Measurements from ENCODE around the gene SYK.
"Not testable (repeated sequence)": the region's sequence is repeated elsewhere in the genome, so short reads cannot be mapped to it uniquely, and the experiment has no call there.

SYK gene

DNA sequence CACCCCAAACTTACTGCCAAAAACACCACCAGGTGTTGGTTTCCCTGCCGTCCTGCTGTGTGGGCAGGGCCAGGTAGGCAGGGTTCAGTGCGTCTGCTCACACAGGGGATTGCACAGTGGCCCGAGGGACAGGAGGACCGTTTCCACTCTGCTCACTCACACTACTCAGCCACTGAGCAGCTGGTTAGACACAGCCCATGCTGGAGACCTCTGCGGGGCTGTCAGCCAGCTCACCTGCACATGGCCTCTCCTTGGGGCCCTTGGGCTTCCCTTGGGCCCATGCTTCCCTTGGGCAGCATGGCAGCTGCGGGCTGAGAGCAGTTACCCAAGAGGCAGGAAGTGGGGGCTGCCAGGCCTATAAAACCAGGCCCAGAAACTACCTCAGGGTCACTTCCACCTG is 79.0 kb downstream of the SYK start:
- no peak for DNase-seq (ENCODE audit: low spot score)

DNA sequence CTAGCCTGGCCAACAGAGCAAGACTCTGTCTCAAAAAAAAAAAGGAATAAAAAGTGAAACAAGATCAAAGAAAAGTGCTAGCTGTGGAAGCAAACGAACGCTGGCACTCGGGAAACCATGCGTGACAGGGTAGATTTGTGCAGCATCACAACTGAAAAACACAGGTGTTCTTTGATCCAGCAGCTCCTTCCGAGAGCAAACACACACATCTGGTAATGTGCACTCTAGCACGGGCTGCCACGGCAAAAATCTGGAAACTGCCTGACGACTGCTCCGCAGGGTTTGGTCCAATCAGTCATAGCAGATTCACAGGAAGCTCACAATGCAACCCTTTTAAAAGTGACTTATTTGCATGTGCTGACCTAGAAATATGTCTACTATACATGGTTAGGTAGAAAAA is 80.0 kb downstream of the SYK start:
- no peak for DNase-seq (ENCODE audit: low spot score)

DNA sequence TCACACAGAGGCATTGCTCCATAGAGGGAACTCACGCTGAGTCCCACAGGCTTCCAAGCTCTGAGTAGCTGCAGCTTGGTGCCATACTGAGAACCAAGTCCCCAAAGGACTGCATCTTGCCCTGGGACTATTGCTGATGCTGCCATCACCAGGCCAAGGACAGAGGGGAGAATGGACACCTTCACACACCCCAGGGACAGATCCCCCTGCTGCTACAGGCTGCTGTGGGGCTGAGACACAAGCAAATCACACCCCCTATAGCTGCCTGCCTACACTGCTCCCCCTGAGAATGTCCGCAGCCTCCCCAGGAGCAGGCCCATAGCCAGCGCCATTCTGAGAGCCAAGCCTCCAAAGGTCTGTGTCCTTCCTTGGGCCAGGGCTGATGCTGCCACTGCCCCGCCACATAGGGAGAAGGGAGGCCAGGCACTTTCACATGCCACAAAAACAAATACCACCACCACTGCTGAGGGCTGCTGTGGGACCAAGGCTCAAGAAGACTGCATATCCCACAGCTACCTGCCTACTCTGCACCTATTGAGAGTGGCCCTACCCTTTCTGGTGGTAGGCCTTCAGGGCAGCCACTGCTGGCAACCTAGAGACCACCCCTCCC is 81.5 kb downstream of the SYK start:
- DNase-seq (ENCODE audit: low spot score), result no peak

- DNase-seq (ENCODE audit: low spot score), result no peak
These were observed 82.0 kb downstream of the SYK start for GRCh38 chr9:90883661-90884060.

- no peak for DNase-seq (ENCODE audit: low spot score)
These were observed 82.6 kb downstream of the SYK start for GRCh38 chr9:90884178-90884577.

GRCh38 chr9:90886868-90887267 is 85.2 kb downstream of the SYK start:
- not testable (repeated sequence) for DNase-seq (ENCODE audit: low spot score)

GRCh38 chr9:90888941-90889340 is 87.3 kb downstream of the SYK start:
- DNase-seq (ENCODE audit: low spot score), result no peak

DNA sequence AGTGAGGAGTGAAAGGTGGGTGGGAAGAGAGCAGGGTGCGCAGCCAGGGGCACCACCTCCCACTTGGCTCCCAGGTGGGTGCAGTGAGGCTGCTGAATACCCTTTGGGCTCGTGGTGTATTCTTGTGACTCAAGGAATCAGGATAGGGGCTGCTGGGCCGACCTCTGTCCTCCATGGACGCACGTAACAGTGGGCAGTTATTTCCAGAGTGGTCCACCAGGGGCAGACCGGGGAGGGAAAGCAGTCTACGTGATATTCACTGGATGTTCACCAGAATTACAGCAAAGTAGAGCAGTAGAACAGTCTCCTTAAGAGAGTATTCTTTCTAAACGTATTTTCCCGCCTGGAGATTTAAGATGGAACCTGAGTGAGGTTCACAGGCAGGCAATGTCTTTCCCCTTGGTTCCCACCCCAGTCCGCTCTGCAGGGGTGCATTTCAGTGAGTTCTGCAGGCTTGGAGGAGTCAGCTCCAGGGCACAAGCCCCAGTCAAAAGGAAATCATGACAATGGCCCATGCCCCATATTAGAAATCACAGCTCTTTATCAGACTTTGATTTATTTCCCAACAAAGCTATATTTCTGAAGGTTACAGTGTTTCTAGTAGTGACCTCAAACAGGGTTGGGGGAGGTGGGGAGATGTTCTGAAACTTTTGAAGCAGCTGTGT is 88.7 kb downstream of the SYK start:
- DNase-seq (ENCODE audit: low spot score), result no peak

- DNase-seq (ENCODE audit: low spot score), result no peak
These were observed 89.9 kb downstream of the SYK start for GRCh38 chr9:90891308-90892040.

- DNase-seq (ENCODE audit: low spot score), result no peak
These were observed 91.3 kb downstream of the SYK start for GRCh38 chr9:90892918-90893317.

DNA sequence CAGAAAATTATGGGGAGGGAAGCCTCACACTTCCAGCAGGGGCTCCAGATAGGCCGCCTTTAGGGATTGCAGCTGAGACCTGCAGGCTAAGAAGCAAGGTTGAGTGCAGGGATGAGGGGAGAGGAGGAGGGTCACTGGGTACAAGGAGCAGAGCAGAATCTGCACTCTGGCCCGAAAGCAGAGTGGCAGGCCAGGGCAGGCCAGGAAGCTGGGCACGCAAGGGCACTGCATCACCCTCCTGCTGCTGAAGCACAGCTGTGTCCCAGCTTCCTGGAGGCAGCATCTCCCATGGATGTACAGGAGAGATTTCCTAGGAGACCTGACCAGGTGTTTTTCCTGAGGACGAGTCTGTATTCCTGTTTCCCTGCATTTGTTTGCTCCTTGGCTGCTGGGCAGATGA is 92.1 kb downstream of the SYK start:
- no peak for DNase-seq (ENCODE audit: low spot score)

GRCh38 chr9:90894986-90895687 is 93.5 kb downstream of the SYK start:
- DNase-seq (ENCODE audit: low spot score), result peak; percentile 18

- no peak for DNase-seq (ENCODE audit: low spot score)
These were observed 94.2 kb downstream of the SYK start for GRCh38 chr9:90895786-90896185.

- DNase-seq (ENCODE audit: low spot score), result no peak
These were observed 94.6 kb downstream of the SYK start for GRCh38 chr9:90896231-90896630.

- no peak for DNase-seq (ENCODE audit: low spot score)
These were observed 96.6 kb downstream of the SYK start for GRCh38 chr9:90898228-90898627.

DNA sequence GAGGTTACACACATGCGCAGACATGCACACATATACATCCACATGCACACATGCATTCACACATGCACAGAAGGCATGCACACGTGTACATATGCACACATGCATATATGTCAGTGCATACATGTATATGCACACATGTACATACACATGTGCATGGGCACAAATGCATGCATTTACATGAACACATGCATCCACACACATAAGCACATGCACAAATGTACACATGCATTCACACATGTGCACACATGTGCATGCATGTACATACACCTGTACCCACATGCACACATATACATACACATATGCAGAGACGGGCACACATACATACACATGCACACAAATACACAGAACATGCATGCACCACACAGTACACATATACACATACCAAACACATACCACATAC is 97.7 kb downstream of the SYK start:
- no peak for DNase-seq (ENCODE audit: low spot score)

DNA sequence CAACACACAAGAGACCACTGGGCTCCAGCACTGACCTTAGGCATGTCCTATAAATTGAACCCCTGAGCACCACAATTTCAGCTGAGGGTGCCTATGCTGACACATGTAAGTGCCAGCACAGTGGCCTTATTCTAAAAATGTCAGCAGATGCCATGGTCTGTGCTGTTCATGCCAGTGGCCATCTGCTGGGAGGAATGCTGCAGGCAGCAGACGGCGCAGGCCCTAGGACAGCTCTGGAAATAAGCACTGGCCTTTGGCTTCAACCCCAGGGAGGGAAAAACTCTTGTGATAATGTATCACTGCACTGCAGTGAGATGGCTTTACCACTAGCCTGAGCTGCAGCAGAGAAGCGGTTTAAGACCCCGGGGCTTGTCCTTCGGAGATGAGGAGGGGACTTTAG is 98.5 kb downstream of the SYK start:
- DNase-seq (ENCODE audit: low spot score), result no peak

GRCh38 chr9:90901933-90902332 is 100.3 kb downstream of the SYK start:
- DNase-seq (ENCODE audit: low spot score), result no peak

- no peak for DNase-seq (ENCODE audit: low spot score)
These were observed 102.3 kb downstream of the SYK start for GRCh38 chr9:90903766-90904424.

GRCh38 chr9:90904706-90905478 is 103.3 kb downstream of the SYK start:
- DNase-seq (ENCODE audit: low spot score), result no peak

GRCh38 chr9:90905822-90906221 is 104.2 kb downstream of the SYK start:
- no peak for DNase-seq (ENCODE audit: low spot score)

Measured in RKO (cell line).